GM12891 (cell line): ENCODE data around the gene CHSY3.

Source experiments
- POLR2A ChIP-seq: IDR thresholded peaks from 2 replicates; pipeline ENCODE4 v1.6.1; 2011; ENCODE audit warnings: low read depth, low read length, control low read depth
- POLR2AphosphoS5 ChIP-seq: IDR thresholded peaks from 2 replicates; pipeline ENCODE4 v1.6.1; 2011; ENCODE audit warnings: low read depth, low read length, control low read depth
- SPI1 ChIP-seq: IDR thresholded peaks from 2 replicates; pipeline ENCODE4 v1.6.1; 2011; ENCODE audit warnings: low read depth, low read length, control low read depth
- TAF1 ChIP-seq: IDR thresholded peaks from 2 replicates; pipeline ENCODE4 v1.6.1; 2011; ENCODE audit warnings: low read depth, low read length, control low read depth

DNA sequence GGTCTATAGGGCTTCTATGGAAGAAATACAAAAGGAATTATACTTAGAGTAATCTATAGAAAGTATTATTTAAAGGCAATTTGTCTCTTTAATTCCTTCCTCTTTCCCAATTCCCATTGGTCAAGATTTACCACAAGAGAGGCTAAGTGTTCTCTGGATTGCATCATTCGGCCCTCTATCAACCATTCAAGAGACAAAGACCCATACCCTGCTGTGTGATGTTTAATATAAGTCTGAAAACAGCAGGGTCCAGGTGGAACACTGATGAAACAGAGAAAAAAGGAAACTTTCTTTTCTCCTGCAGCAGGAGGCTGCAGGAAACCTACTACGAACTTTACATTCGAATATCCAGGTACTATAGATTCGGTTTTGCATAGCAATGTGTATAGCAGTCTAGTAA, 323.4 kb downstream of the CHSY3 start:
- TF ChIP-seq POLR2A (no peak), TAF1 (no peak), POLR2AphosphoS5 (no peak), SPI1 (no peak)
